Measurements from ENCODE around the gene PHLPP1.
"Not testable (repeated sequence)": the region's sequence is repeated elsewhere in the genome, so short reads cannot be mapped to it uniquely, and the experiment has no call there.

The PHLPP1 gene

DNA sequence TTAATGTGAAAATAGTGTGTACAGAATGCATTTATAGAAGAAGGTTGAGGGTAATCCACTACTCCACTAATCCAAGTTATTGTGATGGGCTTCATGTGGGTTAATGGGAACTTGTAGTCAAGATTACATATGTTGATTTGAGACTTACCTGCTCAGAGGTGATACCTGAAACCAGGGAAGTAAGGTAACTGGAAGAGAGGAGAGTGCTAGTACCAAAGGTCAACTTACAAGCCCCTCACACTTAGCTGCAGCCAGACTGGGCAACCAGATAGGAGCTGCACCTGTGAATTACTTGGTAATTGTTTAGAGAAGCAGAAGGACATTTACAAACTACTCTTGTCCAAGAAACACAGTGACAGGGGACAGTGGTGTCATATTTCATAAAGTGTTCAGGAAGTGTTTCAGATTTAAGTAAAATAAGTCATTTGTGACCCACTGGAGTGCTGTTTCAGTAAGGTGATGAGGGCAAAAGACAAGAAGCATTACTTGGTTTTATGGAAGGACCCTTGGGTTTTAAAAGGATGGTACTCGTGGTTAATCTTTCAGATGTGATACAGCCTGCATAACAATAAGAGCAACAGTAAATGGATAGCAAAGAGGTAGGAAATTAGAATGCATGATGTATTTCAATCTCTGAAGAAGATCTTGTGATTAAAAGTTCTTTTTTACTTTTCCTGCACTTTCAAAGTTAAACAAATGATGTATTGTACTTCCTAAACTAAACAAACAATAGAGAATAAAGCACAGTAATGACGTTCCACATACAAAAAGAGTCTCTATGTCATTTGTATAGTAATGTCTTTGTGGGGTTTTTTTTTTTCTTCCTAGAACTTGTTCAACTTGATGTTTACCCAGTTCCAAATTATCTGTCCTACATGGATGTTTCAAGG lies 189.3 kb downstream of the PHLPP1 start:
- no peaks in the 10 kb centered on the region; the same call in 1 of the 2 replicates for H3K36me3 ChIP-seq (ENCODE audit: insufficient read depth, low read length)
- no peak overlapping the region for H3K9ac ChIP-seq (ENCODE audit: insufficient read length)
- TF ChIP-seq POLR2AphosphoS5 (IDR thresholded peaks at IDR 0.05; ENCODE audit: borderline replicate concordance, low read depth, low read length) (no peak), EZH2 (IDR thresholded peaks at IDR 0.05) (no peak), FOXP2 (optimal IDR thresholded peaks at IDR 0.05; ENCODE audit: control extremely low read depth, extremely low read length, insufficient read depth) (no peak)
- H3K4me3 ChIP-seq: no peak overlapping the region
- no peaks in the 10 kb centered on the region for H3K9me3 ChIP-seq (ENCODE audit: low read depth, low read length)
- DNase-seq (ENCODE audit: low read depth, low spot score): no peak
- H3K27ac ChIP-seq: no peak overlapping the region

GRCh38 chr18:62912885-62913284 lies 197.5 kb downstream of the PHLPP1 start:
- Histone ChIP-seq H3K9ac (ENCODE audit: insufficient read length) (no peak overlapping the region), H3K4me3 (no peak overlapping the region), H3K9me3 (ENCODE audit: low read depth, low read length) (no peaks in the 10 kb centered on the region), H3K27ac (no peak overlapping the region), H3K36me3 (ENCODE audit: insufficient read depth, low read length) (no peaks in the 10 kb centered on the region)
- no peak for DNase-seq (ENCODE audit: low read depth, low spot score)
- no peak for TF ChIP-seq POLR2AphosphoS5 (IDR thresholded peaks at IDR 0.05; ENCODE audit: borderline replicate concordance, low read depth, low read length)
- TF ChIP-seq FOXP2 (optimal IDR thresholded peaks at IDR 0.05; ENCODE audit: control extremely low read depth, extremely low read length, insufficient read depth): no peak
- no peak for TF ChIP-seq EZH2 (IDR thresholded peaks at IDR 0.05)

GRCh38 chr18:62913824-62914223 lies 198.5 kb downstream of the PHLPP1 start:
- H3K36me3 ChIP-seq (ENCODE audit: insufficient read depth, low read length); DNase-seq (ENCODE audit: low read depth, low spot score); H3K9me3 ChIP-seq (ENCODE audit: low read depth, low read length); H3K9ac ChIP-seq (ENCODE audit: insufficient read length); H3K27ac ChIP-seq; H3K4me3 ChIP-seq: not testable (repeated sequence)

GRCh38 chr18:62914871-62915392 lies 199.6 kb downstream of the PHLPP1 start:
- Histone ChIP-seq H3K27ac (no peak overlapping the region), H3K36me3 (ENCODE audit: insufficient read depth, low read length) (no peaks in the 10 kb centered on the region), H3K9ac (ENCODE audit: insufficient read length) (no peak overlapping the region), H3K4me3 (no peak overlapping the region), H3K9me3 (ENCODE audit: low read depth, low read length) (no peaks in the 10 kb centered on the region)
- DNase-seq (ENCODE audit: low read depth, low spot score): no peak
- TF ChIP-seq POLR2AphosphoS5 (IDR thresholded peaks at IDR 0.05; ENCODE audit: borderline replicate concordance, low read depth, low read length): no peak

GRCh38 chr18:62918361-62918760 lies 203.0 kb downstream of the PHLPP1 start:
- Histone ChIP-seq H3K36me3 (ENCODE audit: insufficient read depth, low read length) (no peaks in the 10 kb centered on the region), H3K4me3 (no peak overlapping the region), H3K9ac (ENCODE audit: insufficient read length) (no peak overlapping the region), H3K9me3 (ENCODE audit: low read depth, low read length) (no peaks in the 10 kb centered on the region), H3K27ac (no peak overlapping the region)
- TF ChIP-seq FOXP2 (optimal IDR thresholded peaks at IDR 0.05; ENCODE audit: control extremely low read depth, extremely low read length, insufficient read depth) (no peak), EZH2 (IDR thresholded peaks at IDR 0.05) (no peak), POLR2AphosphoS5 (IDR thresholded peaks at IDR 0.05; ENCODE audit: borderline replicate concordance, low read depth, low read length) (no peak)
- no peak for DNase-seq (ENCODE audit: low read depth, low spot score)

GRCh38 chr18:62919109-62919838 lies 203.9 kb downstream of the PHLPP1 start:
- no peaks in the 10 kb centered on the region for H3K9me3 ChIP-seq (ENCODE audit: low read depth, low read length)
- no peak for DNase-seq (ENCODE audit: low read depth, low spot score)
- H3K27ac ChIP-seq: no peak overlapping the region
- no peak overlapping the region for H3K4me3 ChIP-seq
- H3K9ac ChIP-seq (ENCODE audit: insufficient read length): no peak overlapping the region
- TF ChIP-seq EZH2 (IDR thresholded peaks at IDR 0.05) (no peak), FOXP2 (optimal IDR thresholded peaks at IDR 0.05; ENCODE audit: control extremely low read depth, extremely low read length, insufficient read depth) (no peak), POLR2AphosphoS5 (IDR thresholded peaks at IDR 0.05; ENCODE audit: borderline replicate concordance, low read depth, low read length) (no peak)
- H3K36me3 ChIP-seq (ENCODE audit: insufficient read depth, low read length): no peaks in the 10 kb centered on the region

GRCh38 chr18:62925031-62925688 lies 209.8 kb downstream of the PHLPP1 start:
- H3K27ac ChIP-seq: no peak overlapping the region
- no peak overlapping the region for H3K4me3 ChIP-seq
- no peak overlapping the region for H3K9ac ChIP-seq (ENCODE audit: insufficient read length)
- H3K36me3 ChIP-seq (ENCODE audit: insufficient read depth, low read length): no peaks in the 10 kb centered on the region
- DNase-seq (ENCODE audit: low read depth, low spot score): no peak
- no peaks in the 10 kb centered on the region for H3K9me3 ChIP-seq (ENCODE audit: low read depth, low read length)
- no peak for TF ChIP-seq FOXP2 (optimal IDR thresholded peaks at IDR 0.05; ENCODE audit: control extremely low read depth, extremely low read length, insufficient read depth)
- no peak for TF ChIP-seq POLR2AphosphoS5 (IDR thresholded peaks at IDR 0.05; ENCODE audit: borderline replicate concordance, low read depth, low read length)
- no peak for TF ChIP-seq EZH2 (IDR thresholded peaks at IDR 0.05)

DNA sequence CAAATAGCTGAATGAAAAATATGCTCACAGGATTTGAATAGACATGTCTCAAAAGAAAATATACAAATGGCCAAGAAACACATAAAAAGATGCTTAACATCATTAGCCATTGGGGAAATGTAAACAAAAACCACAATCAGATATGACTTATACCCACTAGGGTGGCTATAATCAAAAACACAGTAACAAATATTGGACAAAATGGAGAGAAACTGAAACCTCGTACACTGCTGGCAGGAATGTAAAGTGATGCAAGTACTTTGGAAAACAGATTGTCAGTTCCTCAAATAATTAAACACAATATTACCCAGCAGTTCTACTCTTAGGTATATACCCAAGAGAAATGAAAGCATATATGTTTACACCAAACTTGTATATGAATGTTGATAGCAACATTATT lies 213.0 kb downstream of the PHLPP1 start:
- Histone ChIP-seq H3K27ac (no peak overlapping the region), H3K9ac (ENCODE audit: insufficient read length) (no peak overlapping the region), H3K36me3 (ENCODE audit: insufficient read depth, low read length) (no peaks in the 10 kb centered on the region), H3K9me3 (ENCODE audit: low read depth, low read length) (no peaks in the 10 kb centered on the region), H3K4me3 (no peak overlapping the region)
- TF ChIP-seq EZH2 (IDR thresholded peaks at IDR 0.05) (no peak), POLR2AphosphoS5 (IDR thresholded peaks at IDR 0.05; ENCODE audit: borderline replicate concordance, low read depth, low read length) (no peak), FOXP2 (optimal IDR thresholded peaks at IDR 0.05; ENCODE audit: control extremely low read depth, extremely low read length, insufficient read depth) (no peak)
- DNase-seq (ENCODE audit: low read depth, low spot score): no peak
